ENCODE data around the gene AGBL1. TPM values are rescaled to one million over a fixed set of nuclear protein-coding genes. Genes with fewer than 3 reads are reported as not detected.

AGBL1 gene
- total RNA-seq, 1 donor from 2014 or later, result not detected

DNA sequence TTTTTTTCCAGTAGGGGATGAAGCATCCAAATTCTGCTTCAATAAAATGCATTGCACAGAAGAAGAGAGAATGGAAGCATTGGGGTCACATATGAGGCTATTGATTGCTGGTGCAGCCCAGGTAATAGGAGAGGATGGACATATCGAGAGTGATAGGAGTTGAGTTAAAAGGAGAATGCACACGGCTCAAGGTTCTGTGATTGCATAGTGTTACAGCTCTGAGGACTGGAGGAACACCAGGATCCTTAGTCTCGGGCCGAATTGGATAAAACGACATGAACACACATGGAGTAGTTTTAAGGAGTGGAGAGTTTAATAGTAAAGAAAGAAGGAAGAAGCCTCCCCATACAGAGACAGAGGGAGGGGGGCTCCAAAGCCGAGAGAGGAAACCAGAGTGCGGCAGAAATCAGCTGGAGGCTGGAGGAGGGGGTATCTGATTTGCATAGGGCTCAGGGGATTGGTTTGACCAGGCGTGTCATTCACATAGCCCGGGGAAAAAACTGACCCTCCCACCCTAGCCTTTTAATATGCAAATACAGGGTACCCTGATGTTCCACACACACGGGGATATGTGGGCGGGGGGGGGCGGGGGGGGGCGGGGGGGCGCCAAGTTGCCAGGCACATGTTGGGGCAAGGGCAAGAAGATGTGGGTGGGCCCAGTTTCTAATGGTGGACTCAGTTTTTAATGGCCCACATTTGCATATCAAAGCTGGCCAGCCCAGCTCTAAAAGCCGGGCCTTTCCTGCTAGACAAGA lies 156.9 kb downstream of the AGBL1 start:
- H3K4me3 ChIP-seq (ENCODE audit: insufficient read depth, low read depth, low read length), result no peak overlapping the region
- H3K27ac Mint-ChIP-seq (ENCODE audit: unreplicated experiment), result no peak overlapping the region
- no peaks in the 10 kb centered on the region for H3K36me3 ChIP-seq (ENCODE audit: insufficient read depth, low read length)
- peaks cover 2% of the 10 kb centered on the region for H3K4me1 Mint-ChIP-seq (ENCODE audit: low read depth, unreplicated experiment)
- no peak for DNase-seq (ENCODE audit: low read depth)
- H3K4me3 Mint-ChIP-seq (ENCODE audit: unreplicated experiment), result no peak overlapping the region
- peaks cover 12% of the 10 kb centered on the region for H3K27me3 Mint-ChIP-seq (ENCODE audit: low read depth, unreplicated experiment)
- FAIRE-seq, result no peak
- peak overlapping the region; percentile 16 for H2AFZ ChIP-seq (ENCODE audit: low read depth, low read length)
- no peak overlapping the region for H3K9ac ChIP-seq (ENCODE audit: low read length)
- H3K27ac ChIP-seq (ENCODE audit: low read depth, low read length), result no peak overlapping the region
- H3K79me2 ChIP-seq (ENCODE audit: insufficient read depth, low read length), result no peaks in the 10 kb centered on the region
- H3K36me3 Mint-ChIP-seq (ENCODE audit: low read depth, unreplicated experiment), result no peaks in the 10 kb centered on the region
- H3K4me1 ChIP-seq (ENCODE audit: insufficient read depth, low read length), result peaks cover 7% of the 10 kb centered on the region
- H4K20me1 ChIP-seq (ENCODE audit: insufficient read depth, low read length), result no peaks in the 10 kb centered on the region
- no peak overlapping the region for H3K4me2 ChIP-seq (ENCODE audit: low read length)
- no peaks in the 10 kb centered on the region for H3K9me3 Mint-ChIP-seq (ENCODE audit: unreplicated experiment)
- H3K27me3 ChIP-seq (ENCODE audit: insufficient read depth, low read length), result peaks cover 2% of the 10 kb centered on the region
- TF ChIP-seq, protein P1, sequence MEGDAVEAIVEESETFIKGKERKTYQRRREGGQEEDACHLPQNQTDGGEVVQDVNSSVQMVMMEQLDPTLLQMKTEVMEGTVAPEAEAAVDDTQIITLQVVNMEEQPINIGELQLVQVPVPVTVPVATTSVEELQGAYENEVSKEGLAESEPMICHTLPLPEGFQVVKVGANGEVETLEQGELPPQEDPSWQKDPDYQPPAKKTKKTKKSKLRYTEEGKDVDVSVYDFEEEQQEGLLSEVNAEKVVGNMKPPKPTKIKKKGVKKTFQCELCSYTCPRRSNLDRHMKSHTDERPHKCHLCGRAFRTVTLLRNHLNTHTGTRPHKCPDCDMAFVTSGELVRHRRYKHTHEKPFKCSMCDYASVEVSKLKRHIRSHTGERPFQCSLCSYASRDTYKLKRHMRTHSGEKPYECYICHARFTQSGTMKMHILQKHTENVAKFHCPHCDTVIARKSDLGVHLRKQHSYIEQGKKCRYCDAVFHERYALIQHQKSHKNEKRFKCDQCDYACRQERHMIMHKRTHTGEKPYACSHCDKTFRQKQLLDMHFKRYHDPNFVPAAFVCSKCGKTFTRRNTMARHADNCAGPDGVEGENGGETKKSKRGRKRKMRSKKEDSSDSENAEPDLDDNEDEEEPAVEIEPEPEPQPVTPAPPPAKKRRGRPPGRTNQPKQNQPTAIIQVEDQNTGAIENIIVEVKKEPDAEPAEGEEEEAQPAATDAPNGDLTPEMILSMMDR (IDR thresholded peaks at IDR 0.05; ENCODE audit: insufficient read depth, low read depth, low read length), result no peak
- no peak for TF ChIP-seq EZH2 (IDR thresholded peaks at IDR 0.05; ENCODE audit: insufficient read depth, low read length)
- no peaks in the 10 kb centered on the region for H3K9me3 ChIP-seq (ENCODE audit: insufficient read depth, low read depth, low read length)

DNA sequence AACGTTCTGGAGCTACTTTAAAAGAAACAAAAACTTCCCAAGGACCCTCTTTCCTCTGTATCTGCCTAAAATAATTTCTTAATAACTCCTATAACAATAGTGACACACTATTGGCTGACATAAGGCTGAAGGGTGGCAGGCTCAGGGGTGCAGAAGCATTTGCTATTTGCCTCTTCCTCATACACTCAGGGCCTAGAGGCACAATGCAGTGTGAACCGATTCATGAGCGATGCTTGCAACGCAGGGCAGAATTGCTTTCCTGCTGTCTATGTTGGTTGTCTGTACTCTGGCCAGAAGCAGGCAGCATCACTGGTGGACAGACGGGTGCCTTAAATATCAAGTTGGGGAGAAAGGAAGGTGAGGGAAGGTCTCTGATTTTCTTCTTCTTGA lies 157.4 kb downstream of the AGBL1 start:
- TF ChIP-seq, protein P1 (IDR thresholded peaks at IDR 0.05; ENCODE audit: insufficient read depth, low read depth, low read length), result no peak
- TF ChIP-seq EZH2 (IDR thresholded peaks at IDR 0.05; ENCODE audit: insufficient read depth, low read length), result no peak
- Mint-ChIP-seq H3K4me3 (ENCODE audit: unreplicated experiment) (no peak overlapping the region), H3K36me3 (ENCODE audit: low read depth, unreplicated experiment) (no peaks in the 10 kb centered on the region), H3K9me3 (ENCODE audit: unreplicated experiment) (peaks cover 4% of the 10 kb centered on the region), H3K27ac (ENCODE audit: unreplicated experiment) (no peak overlapping the region), H3K4me1 (ENCODE audit: low read depth, unreplicated experiment) (peaks cover 2% of the 10 kb centered on the region), H3K27me3 (ENCODE audit: low read depth, unreplicated experiment) (peaks cover 11% of the 10 kb centered on the region)
- no peak for FAIRE-seq
- Histone ChIP-seq H3K9ac (ENCODE audit: low read length) (no peak overlapping the region), H2AFZ (ENCODE audit: low read depth, low read length) (no peak overlapping the region), H3K79me2 (ENCODE audit: insufficient read depth, low read length) (no peaks in the 10 kb centered on the region), H3K4me2 (ENCODE audit: low read length) (no peak overlapping the region), H4K20me1 (ENCODE audit: insufficient read depth, low read length) (no peaks in the 10 kb centered on the region), H3K4me1 (ENCODE audit: insufficient read depth, low read length) (peaks cover 3% of the 10 kb centered on the region), H3K4me3 (ENCODE audit: insufficient read depth, low read depth, low read length) (no peak overlapping the region), H3K27ac (ENCODE audit: low read depth, low read length) (no peak overlapping the region), H3K36me3 (ENCODE audit: insufficient read depth, low read length) (no peaks in the 10 kb centered on the region), H3K27me3 (ENCODE audit: insufficient read depth, low read length) (peaks cover 2% of the 10 kb centered on the region), H3K9me3 (ENCODE audit: insufficient read depth, low read depth, low read length) (no peaks in the 10 kb centered on the region)
- no peak for DNase-seq (ENCODE audit: low read depth)
